H1 (cell line): ENCODE results near the gene APBA2. TPM values are rescaled to one million over a fixed set of nuclear protein-coding genes. Genes with fewer than 3 reads are reported as not detected.
A peak's percentile ranks its signal among the peaks of the same experiment; 100 is the strongest.

Experiments
- CTCF ChIA-PET: fragments of 300-600 bp; sonication (Branson Sonifier 250); formaldehyde crosslinking; loops from one replicate; lab custom pipeline; 2021; ENCODE audit not compliant: partially characterized antibody; lab: Charles Lee
- POLR2A ChIA-PET: fragments of 300-600 bp; sonication (Branson Sonifier 250); formaldehyde crosslinking; loops from one replicate; lab custom pipeline; 2021; ENCODE audit warnings: inconsistent platforms; ENCODE audit not compliant: partially characterized antibody; lab: Charles Lee
- DNase-seq, 2 experiments: peaks; one replicate each; pipeline versions ENCODE4 v3.0.0 to v3.0.0-alpha.2; 2010 to 2022; ENCODE audit warnings: low spot score in 2 of 2, low read depth in 1 of 2, mixed read lengths in 1 of 2
- FAIRE-seq: peaks from 2 replicates; lab custom pipeline; 2011; peaks lifted over from hg19 to GRCh38; lab: Jason Lieb, UNC
- H2AFZ ChIP-seq: 2 replicates; pipeline ENCODE4 v1.8.1; 2012; ENCODE audit warnings: low read length, inconsistent platforms
- H2AK5ac ChIP-seq: 2 replicates; pipeline ENCODE4 v1.6.1; 2013; ENCODE audit warnings: low read depth, low read length
- H2BK120ac ChIP-seq: replicated peaks from 2 replicates; pipeline ENCODE3; 2013; ENCODE audit warnings: low read depth, low read length, inconsistent platforms
- H2BK12ac ChIP-seq: 2 replicates; pipeline ENCODE4 v1.6.1; 2013; ENCODE audit warnings: low read depth, low read length
- H2BK15ac ChIP-seq: 2 replicates; pipeline ENCODE4 v1.6.1; 2013; ENCODE audit warnings: low read length
- H2BK20ac ChIP-seq: 2 replicates; pipeline ENCODE4 v1.6.1; 2013; ENCODE audit warnings: low read length
- H2BK5ac ChIP-seq: 2 replicates; pipeline ENCODE4 v1.6.1; 2013; ENCODE audit warnings: low read depth, low read length
- H3K14ac ChIP-seq: 2 replicates; pipeline ENCODE4 v1.6.1; 2013; ENCODE audit warnings: inconsistent platforms; ENCODE audit not compliant: insufficient read length
- H3K18ac ChIP-seq: 2 replicates; pipeline ENCODE4 v1.6.1; 2013; ENCODE audit warnings: low read length; ENCODE audit errors: extremely low read depth
- H3K23ac ChIP-seq: 2 replicates; pipeline ENCODE4 v1.6.1; 2013; ENCODE audit warnings: inconsistent platforms; ENCODE audit not compliant: insufficient read length
- H3K23me2 ChIP-seq: 2 replicates; pipeline ENCODE4 v1.6.1; 2013; ENCODE audit warnings: low read depth, low read length
- H3K27ac ChIP-seq: 2 replicates; pipeline ENCODE4 v1.6.1; 2011; ENCODE audit warnings: low read depth, low read length, inconsistent platforms
- H3K27me3 ChIP-seq, 4 experiments: replicated peaks in 1 of 4; 1 replicate in 1 of 4; 2 replicates in 3 of 4; pipeline versions ENCODE4 v1.6.1 to v1.8.1; 2011 to 2013; ENCODE audit warnings: low read length in 3 of 4, mild to moderate bottlenecking in 3 of 4, inconsistent platforms in 2 of 4, mixed read lengths in 2 of 4, moderate library complexity in 1 of 4; ENCODE audit not compliant: control insufficient read depth in 3 of 4, insufficient read depth in 3 of 4; ENCODE audit errors: extremely low read depth in 1 of 4
- H3K36me3 ChIP-seq, 4 experiments: 2 replicates each; pipeline versions ENCODE4 v1.6.1 to v1.8.1; 2011 to 2013; ENCODE audit warnings: mild to moderate bottlenecking in 4 of 4, low read length in 3 of 4, moderate library complexity in 2 of 4, control low read depth in 1 of 4, inconsistent platforms in 1 of 4; ENCODE audit not compliant: insufficient read depth in 4 of 4, control insufficient read depth in 2 of 4
- H3K4ac ChIP-seq: replicated peaks from 2 replicates; pipeline ENCODE3; 2013; ENCODE audit warnings: low read length, low read depth, mixed read lengths, inconsistent platforms; ENCODE audit not compliant: insufficient read length
- H3K4me1 ChIP-seq, 4 experiments: replicated peaks in 1 of 4; 1 replicate in 1 of 4; 2 replicates in 3 of 4; pipeline versions ENCODE4 v1.6.1 to v1.8.1; 2011 to 2013; ENCODE audit warnings: low read length in 3 of 4, inconsistent platforms in 2 of 4, mixed read lengths in 1 of 4; ENCODE audit not compliant: insufficient read depth in 4 of 4, control insufficient read depth in 3 of 4
- H3K4me2 ChIP-seq, 2 experiments: 2 replicates each; pipeline versions ENCODE4 v1.6.1 to v1.8.1; 2011 to 2013; ENCODE audit warnings: low read depth in 2 of 2, low read length in 2 of 2, control low read depth in 1 of 2, inconsistent platforms in 1 of 2, mild to moderate bottlenecking in 1 of 2; ENCODE audit not compliant: insufficient read depth in 1 of 2
- H3K4me3 ChIP-seq, 4 experiments: fragments of 200-600, 300-600 bp in 1 of 4; sonication (generic), shearing (Covaris generic), sonication (Bioruptor Twin) in 1 of 4; 2 replicates each; pipeline versions ENCODE4 v1.5.1 to v1.8.1; 2011 to 2016; ENCODE audit warnings: low read length in 4 of 4, low read depth in 3 of 4, control low read depth in 2 of 4, inconsistent platforms in 2 of 4, mild to moderate bottlenecking in 2 of 4, mixed read lengths in 1 of 4, moderate library complexity in 1 of 4; ENCODE audit not compliant: insufficient read depth in 2 of 4; ENCODE audit errors: extremely low read depth in 1 of 4
- H3K56ac ChIP-seq: replicated peaks from 2 replicates; pipeline ENCODE3; 2013; ENCODE audit warnings: low read depth, mild to moderate bottlenecking, mixed read lengths, low read length, inconsistent platforms; ENCODE audit not compliant: insufficient read length
- H3K79me1 ChIP-seq: 2 replicates; pipeline ENCODE4 v1.6.1; 2013; ENCODE audit warnings: low read depth, low read length, control low read depth
- H3K79me2 ChIP-seq, 2 experiments: 2 replicates each; pipeline versions ENCODE4 v1.6.1 to v1.8.1; 2012 to 2013; ENCODE audit warnings: low read length in 2 of 2, mild to moderate bottlenecking in 2 of 2, inconsistent platforms in 1 of 2; ENCODE audit not compliant: insufficient read depth in 2 of 2, control insufficient read depth in 1 of 2
- H3K9ac ChIP-seq, 4 experiments: replicated peaks in 1 of 4; 1 replicate in 1 of 4; 2 replicates in 3 of 4; pipeline versions ENCODE4 v1.6.1 to v1.8.1; 2011 to 2013; ENCODE audit warnings: low read depth in 3 of 4, low read length in 3 of 4, control low read depth in 2 of 4, mild to moderate bottlenecking in 2 of 4, moderate library complexity in 2 of 4, inconsistent platforms in 1 of 4; ENCODE audit errors: extremely low read depth in 1 of 4
- H3K9me3 ChIP-seq, 2 experiments: 2 replicates each; pipeline versions ENCODE4 v1.6.1 to v1.8.1; 2012 to 2013; ENCODE audit warnings: mild to moderate bottlenecking in 2 of 2, moderate library complexity in 2 of 2, control low read depth in 1 of 2, inconsistent platforms in 1 of 2, low read depth in 1 of 2, low read length in 1 of 2, mixed read lengths in 1 of 2; ENCODE audit not compliant: insufficient read depth in 2 of 2
- H4K20me1 ChIP-seq, 2 experiments: replicated peaks in 1 of 2; 2 replicates each; pipeline versions ENCODE3 to v1.8.1; 2011 to 2013; ENCODE audit warnings: inconsistent platforms in 2 of 2, low read length in 2 of 2, mild to moderate bottlenecking in 1 of 2; ENCODE audit not compliant: insufficient read depth in 2 of 2, control insufficient read depth in 1 of 2
- H4K5ac ChIP-seq: 2 replicates; pipeline ENCODE4 v1.6.1; 2013; ENCODE audit warnings: low read length, low read depth, mixed read lengths, inconsistent platforms; ENCODE audit not compliant: insufficient read length
- H4K8ac ChIP-seq: 2 replicates; pipeline ENCODE4 v1.8.0; 2013; ENCODE audit warnings: mild to moderate bottlenecking, moderate library complexity, low read length, inconsistent platforms; ENCODE audit not compliant: insufficient read depth; ENCODE audit errors: extremely low read depth
- H4K91ac ChIP-seq: replicated peaks from 2 replicates; pipeline ENCODE3; 2013; ENCODE audit warnings: low read length, mixed read lengths, inconsistent platforms; ENCODE audit not compliant: insufficient read length
- CREB1 ChIP-seq: IDR thresholded peaks from 2 replicates; pipeline ENCODE4 v1.6.1; 2012; ENCODE audit warnings: inconsistent platforms
- POLR2AphosphoS5 ChIP-seq: IDR thresholded peaks from 2 replicates; pipeline ENCODE4 v1.6.1; 2011; ENCODE audit warnings: low read depth, low read length
- POU5F1 ChIP-seq: IDR thresholded peaks from 2 replicates; pipeline ENCODE4 v1.6.1; 2011; ENCODE audit warnings: low read depth, mild to moderate bottlenecking, low read length, moderate library complexity
- SP4 ChIP-seq: IDR thresholded peaks from 2 replicates; pipeline ENCODE4 v1.6.1; 2012; ENCODE audit warnings: low read length, inconsistent platforms
- WGBS, 2 experiments: shearing (Covaris generic) in 1 of 2; methylation state at CpG; one replicate each; pipeline versions ENCODE4 v1.1.6 to v1.1.7; 2013 to 2015; ENCODE audit warnings: low lambda C conversion rate in 2 of 2, mixed read lengths in 2 of 2, inconsistent platforms in 1 of 2, low coverage in 1 of 2, missing lambda C conversion rate in 1 of 2; ENCODE audit not compliant: insufficient replicate concordance in 2 of 2, insufficient coverage in 1 of 2, insufficient read length in 1 of 2; ENCODE audit errors: extremely low coverage in 1 of 2, missing lambda C conversion rate in 1 of 2; 5-methylcytosine and 5-hydroxymethylcytosine counted together
- polyA plus RNA-seq, 7 experiments: library from polyadenylated mRNA; depleted of rRNA in 3 of 7; stranded (reverse) in 5 of 7; unstranded in 2 of 7; fragments of >200 nt in 5 of 7; fragments of 200-250 nt in 2 of 7; gene quantifications; 1 replicate in 5 of 7; 2 replicates in 1 of 7; 4 replicates in 1 of 7; pipeline versions ENCODE4 v1.2.1 to v1.2.3, GENCODE V29; 2011 to 2013; ENCODE audit warnings: missing spikeins in 2 of 7, mixed read lengths in 2 of 7
- total RNA-seq: library from RNA; stranded (reverse); fragmentation: NEBNext Ultra II Directional; extraction: Animal tissue kit (Norgen Biotek cat#: 25700); gene quantifications from 2 replicates; pipeline ENCODE4 v1.2.1, GENCODE V29; 2021
- TF ChIP-seq, protein P1 (sequence below), 3 experiments: IDR thresholded peaks; 1 replicate in 2 of 3; 2 replicates in 1 of 3; pipeline versions ENCODE4 v1.5.1 to v1.6.1; 2011; ENCODE audit warnings: low read length in 3 of 3, mild to moderate bottlenecking in 3 of 3, inconsistent platforms in 2 of 3, low read depth in 1 of 3, moderate library complexity in 1 of 3; ENCODE audit not compliant: insufficient read depth in 1 of 3; ENCODE audit errors: control extremely low read depth in 1 of 3

APBA2 gene
- total and polyA plus RNA-seq, 2 of the 8 experiments (the other 6 are each of a cell fraction or from before 2014, with no cell fraction given): 15.5 to 19.0 TPM

DNA sequence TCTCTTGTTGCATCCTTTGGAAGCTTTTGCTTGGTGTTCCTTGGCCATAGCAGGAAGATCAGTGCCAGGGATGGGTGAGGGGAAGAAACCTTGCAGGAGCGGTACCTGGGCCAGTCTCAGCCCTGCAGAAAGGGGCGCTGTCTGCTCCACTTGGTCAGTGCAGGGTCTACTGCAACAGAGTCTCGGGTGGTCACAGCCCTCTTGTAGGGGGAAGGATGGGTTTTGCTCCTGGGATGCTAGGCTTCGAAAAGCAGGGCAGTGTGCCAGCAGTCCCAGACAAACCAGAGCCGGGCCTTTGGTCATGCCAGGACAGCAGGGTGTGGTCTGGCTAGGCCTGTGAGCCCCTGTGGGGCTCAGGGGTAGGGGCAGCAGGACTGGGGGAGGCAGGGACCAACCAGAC, 186.7 kb downstream of the APBA2 start:
- Histone ChIP-seq H4K5ac (no peak overlapping the region), H2AFZ (no peak overlapping the region), H3K4me3 (no peak overlapping the region), H2BK5ac (no peak overlapping the region), H2BK20ac (no peak overlapping the region), H4K91ac (no peak overlapping the region), H3K14ac (no peak overlapping the region), H4K20me1 (no peaks in the 10 kb centered on the region), H3K56ac (no peak overlapping the region), H3K27ac (no peak overlapping the region), H4K8ac (no peak overlapping the region), H2BK12ac (no peak overlapping the region), H3K9me3 (0 out of 4 replicates have a peak, but pooled peaks cover 0 to 4% of the 10 kb centered on the region in 2 experiments), H3K23ac (no peak overlapping the region), H2BK120ac (no peak overlapping the region), H2AK5ac (no peak overlapping the region), H3K4me2 (no peak overlapping the region), H3K9ac (no peak overlapping the region), H3K79me1 (no peaks in the 10 kb centered on the region), H3K36me3 (no peaks in the 10 kb centered on the region; a peak in 1 of 8 replicates), H3K4ac (no peak overlapping the region), H3K79me2 (no peaks in the 10 kb centered on the region), H2BK15ac (no peak overlapping the region), H3K18ac (0 out of 2 replicates have a peak overlapping the region, but pooled peaks have one; percentile 9), H3K23me2 (no peaks in the 10 kb centered on the region; the same call in 1 of the 2 replicates), H3K4me1 (0 out of 7 replicates have a peak, but pooled peaks cover 0 to 3% (median 0%) of the 10 kb centered on the region in 4 experiments), H3K27me3 (no peaks in the 10 kb centered on the region)
- CTCF ChIA-PET: no interaction called here
- POLR2A ChIA-PET: no interaction called here
- DNase-seq: no peak
- FAIRE-seq: no peak
- WGBS, 2 experiments: 89% methylated on average over 3 of the region's 5 CpGs; no CpG with 5 or more reads in 1 of the 2 experiments
- TF ChIP-seq CREB1 (no peak), POU5F1 (no peak), SP4 (no peak), POLR2AphosphoS5 (no peak)
- TF ChIP-seq, protein P1, sequence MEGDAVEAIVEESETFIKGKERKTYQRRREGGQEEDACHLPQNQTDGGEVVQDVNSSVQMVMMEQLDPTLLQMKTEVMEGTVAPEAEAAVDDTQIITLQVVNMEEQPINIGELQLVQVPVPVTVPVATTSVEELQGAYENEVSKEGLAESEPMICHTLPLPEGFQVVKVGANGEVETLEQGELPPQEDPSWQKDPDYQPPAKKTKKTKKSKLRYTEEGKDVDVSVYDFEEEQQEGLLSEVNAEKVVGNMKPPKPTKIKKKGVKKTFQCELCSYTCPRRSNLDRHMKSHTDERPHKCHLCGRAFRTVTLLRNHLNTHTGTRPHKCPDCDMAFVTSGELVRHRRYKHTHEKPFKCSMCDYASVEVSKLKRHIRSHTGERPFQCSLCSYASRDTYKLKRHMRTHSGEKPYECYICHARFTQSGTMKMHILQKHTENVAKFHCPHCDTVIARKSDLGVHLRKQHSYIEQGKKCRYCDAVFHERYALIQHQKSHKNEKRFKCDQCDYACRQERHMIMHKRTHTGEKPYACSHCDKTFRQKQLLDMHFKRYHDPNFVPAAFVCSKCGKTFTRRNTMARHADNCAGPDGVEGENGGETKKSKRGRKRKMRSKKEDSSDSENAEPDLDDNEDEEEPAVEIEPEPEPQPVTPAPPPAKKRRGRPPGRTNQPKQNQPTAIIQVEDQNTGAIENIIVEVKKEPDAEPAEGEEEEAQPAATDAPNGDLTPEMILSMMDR (IDR thresholded peaks at IDR 0.05; ENCODE audit: control extremely low read depth in 1 of 3, insufficient read depth in 1 of 3, low read depth in 1 of 3, low read length in 3 of 3): peak in 1 of 3 experiments; percentile 20; a peak in 2 of 4 replicates
